Uterus (tissue), 4 donors: ENCODE measurements around the gene JPT2. TPM values are rescaled to one million over a fixed set of nuclear protein-coding genes. Genes with fewer than 3 reads are reported as not detected.

Experiments
- DNase-seq, 2 donors: peaks; one replicate each; pipeline ENCODE4 v3.0.0-alpha.2; 2019 to 2020
- H3K27ac ChIP-seq, 2 donors: fragments of 200-600 bp; sonication (generic); 1 replicate in 1 of 2; 2 replicates in 1 of 2; pipeline ENCODE4 v1.5.1; 2016 to 2018
- H3K27me3 ChIP-seq, 2 donors: fragments of 200-600 bp; sonication (generic); one replicate each; pipeline ENCODE4 v1.5.1; 2018 to 2019; ENCODE audit warnings: control low read depth in 1 of 2
- H3K36me3 ChIP-seq, 2 donors: fragments of 200-600 bp; sonication (generic); one replicate each; pipeline ENCODE4 v1.5.1; 2019; ENCODE audit warnings: control low read depth in 1 of 2
- H3K4me1 ChIP-seq, 2 donors: fragments of 200-600 bp; sonication (generic); one replicate each; pipeline ENCODE4 v1.5.1; 2018 to 2019; ENCODE audit warnings: control low read depth in 1 of 2
- H3K4me3 ChIP-seq, 2 donors: fragments of 200-600 bp; sonication (generic); 1 replicate in 1 of 2; 2 replicates in 1 of 2; pipeline ENCODE4 v1.5.1; 2018 to 2019; ENCODE audit warnings: mild to moderate bottlenecking in 1 of 2
- H3K9me3 ChIP-seq, 2 donors: fragments of 200-600 bp; sonication (generic); one replicate each; pipeline ENCODE4 v1.5.1; 2019; ENCODE audit warnings: control low read depth in 1 of 2
- CTCF ChIP-seq, 4 experiments: fragments of 200-600 bp in 2 of 4; fragments of 450-650 bp in 2 of 4; sonication (generic) in 2 of 4; IDR thresholded peaks; one replicate each; pipeline ENCODE4 v1.5.1; 2016 to 2019; ENCODE audit warnings: antibody characterized with exemption in 4 of 4, mild to moderate bottlenecking in 2 of 4, moderate library complexity in 1 of 4
- POLR2A ChIP-seq, 2 donors: fragments of 450-650 bp; IDR thresholded peaks; one replicate each; pipeline ENCODE4 v1.6.1; 2016; ENCODE audit warnings: antibody characterized with exemption in 2 of 2, mild to moderate bottlenecking in 1 of 2, moderate library complexity in 1 of 2
- intact Hi-C: fragments of 100-400 bp; cut with DNase I; formaldehyde crosslinking; loops from one replicate; pipeline ENCODE4 v1.15.1; 2023; ENCODE audit warnings: low total_unique reads
- total RNA-seq, 4 donors: library from RNA; depleted of rRNA in 3 of 4; stranded (reverse); fragments of >200 nt in 3 of 4; gene quantifications; one replicate each; pipeline versions ENCODE4 v1.1.0 to v1.2.4, GENCODE V29; 2014 to 2023
- donor health status: DM: yes; HTN: yes; CAD: no.

JPT2 gene
- total RNA-seq, 4 donors from 2014 or later, result 10.6 to 59.0 (median 39.6) TPM

DNA sequence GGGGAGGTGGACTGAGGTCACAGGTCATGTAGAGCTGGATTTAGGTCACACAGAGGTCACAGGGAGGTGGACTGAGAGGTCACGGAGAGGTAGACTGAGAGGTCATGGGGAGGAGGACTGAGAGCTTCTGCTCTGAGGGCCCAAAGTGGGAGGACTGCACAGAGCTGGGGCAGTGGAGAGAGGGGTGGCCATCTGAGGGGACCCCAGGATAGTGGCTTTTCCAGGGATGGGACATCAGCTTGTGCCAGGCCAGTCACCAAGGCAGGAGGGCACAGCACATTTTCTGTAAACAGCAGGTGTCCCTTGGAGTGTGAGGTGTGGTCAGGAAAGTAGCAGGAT lies 26.1 kb upstream of the JPT2 start:
- no peaks in the 10 kb centered on the region for H3K27me3 ChIP-seq
- no peaks in the 10 kb centered on the region for H3K4me1 ChIP-seq
- no peak for DNase-seq
- no peaks in the 10 kb centered on the region for H3K36me3 ChIP-seq
- H3K9me3 ChIP-seq, result no peaks in the 10 kb centered on the region
- intact Hi-C loops, result no loop called here
- no peak overlapping the region for H3K4me3 ChIP-seq
- TF ChIP-seq POLR2A (IDR thresholded peaks at IDR 0.05), result no peak
- TF ChIP-seq CTCF (IDR thresholded peaks at IDR 0.05), result no peak
- H3K27ac ChIP-seq, result no peak overlapping the region

GRCh38 chr16:1653023-1653422 lies 25.1 kb upstream of the JPT2 start:
- H3K27ac ChIP-seq, result no peak overlapping the region
- intact Hi-C loops, result no loop called here

GRCh38 chr16:1654505-1655268 lies 23.4 kb upstream of the JPT2 start:
- Histone ChIP-seq H3K4me1 (no peaks in the 10 kb centered on the region), H3K36me3 (no peaks in the 10 kb centered on the region), H3K27me3 (no peaks in the 10 kb centered on the region), H3K4me3 (no peak overlapping the region), H3K27ac (no peak overlapping the region), H3K9me3 (no peaks in the 10 kb centered on the region)
- DNase-seq, result no peak
- TF ChIP-seq POLR2A (IDR thresholded peaks at IDR 0.05) (no peak), CTCF (IDR thresholded peaks at IDR 0.05) (no peak)
- intact Hi-C loops, result no loop called here

More at GRCh38 chr16:1653023-1653422, 25.1 kb upstream of the JPT2 start:
- no peaks in the 10 kb centered on the region for H3K4me1 ChIP-seq
- no peaks in the 10 kb centered on the region for H3K36me3 ChIP-seq
- no peaks in the 10 kb centered on the region for H3K9me3 ChIP-seq
- H3K4me3 ChIP-seq, result no peak overlapping the region
- TF ChIP-seq POLR2A (IDR thresholded peaks at IDR 0.05), result no peak
- TF ChIP-seq CTCF (IDR thresholded peaks at IDR 0.05), result no peak
- no peaks in the 10 kb centered on the region for H3K27me3 ChIP-seq
- DNase-seq, result no peak

DNA sequence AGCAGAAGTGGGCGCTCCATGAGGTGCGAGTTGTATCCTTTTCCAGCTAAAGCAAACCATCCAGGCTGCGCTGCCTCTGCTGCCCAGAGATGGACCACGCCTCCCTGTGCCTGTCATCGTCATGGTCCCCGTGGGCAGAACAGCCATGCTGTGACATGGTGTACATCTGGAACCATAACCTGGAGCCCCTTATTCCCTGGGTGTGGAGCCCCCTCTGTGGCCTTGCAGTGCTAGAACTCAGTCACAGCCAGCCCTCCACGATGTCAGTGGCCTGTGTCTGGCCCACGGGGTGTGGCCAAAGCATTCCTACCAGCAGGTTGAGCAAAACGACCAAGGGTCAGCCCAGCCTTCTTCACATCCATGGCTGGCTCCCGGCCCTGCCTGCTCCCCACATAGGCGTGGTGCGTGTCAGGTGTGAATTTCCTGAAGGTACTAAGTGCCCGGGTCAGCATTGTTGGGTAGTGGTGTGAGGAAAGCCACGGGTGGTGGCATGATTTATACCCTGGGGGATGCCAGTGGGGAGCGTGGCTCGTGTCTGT lies 22.7 kb upstream of the JPT2 start:
- Histone ChIP-seq H3K36me3 (no peaks in the 10 kb centered on the region), H3K27ac (no peak overlapping the region), H3K9me3 (no peaks in the 10 kb centered on the region), H3K27me3 (no peaks in the 10 kb centered on the region), H3K4me1 (no peaks in the 10 kb centered on the region), H3K4me3 (no peak overlapping the region)
- no peak for TF ChIP-seq CTCF (IDR thresholded peaks at IDR 0.05)
- TF ChIP-seq POLR2A (IDR thresholded peaks at IDR 0.05), result no peak
- intact Hi-C loops, result no loop called here
- DNase-seq, result no peak

GRCh38 chr16:1655909-1656807 lies 21.9 kb upstream of the JPT2 start:
- H3K27me3 ChIP-seq, result no peaks in the 10 kb centered on the region
- H3K4me3 ChIP-seq, result no peak overlapping the region
- no peak for DNase-seq
- no peaks in the 10 kb centered on the region for H3K36me3 ChIP-seq
- no peak for TF ChIP-seq POLR2A (IDR thresholded peaks at IDR 0.05)
- TF ChIP-seq CTCF (IDR thresholded peaks at IDR 0.05), result no peak
- H3K9me3 ChIP-seq, result no peaks in the 10 kb centered on the region
- H3K4me1 ChIP-seq, result no peaks in the 10 kb centered on the region
- intact Hi-C loops, result no loop called here
- no peak overlapping the region for H3K27ac ChIP-seq
